ENCODE data around the gene EPHB1.
"Not testable (repeated sequence)": the region's sequence is repeated elsewhere in the genome, so short reads cannot be mapped to it uniquely, and the experiment has no call there.

Gene EPHB1

DNA sequence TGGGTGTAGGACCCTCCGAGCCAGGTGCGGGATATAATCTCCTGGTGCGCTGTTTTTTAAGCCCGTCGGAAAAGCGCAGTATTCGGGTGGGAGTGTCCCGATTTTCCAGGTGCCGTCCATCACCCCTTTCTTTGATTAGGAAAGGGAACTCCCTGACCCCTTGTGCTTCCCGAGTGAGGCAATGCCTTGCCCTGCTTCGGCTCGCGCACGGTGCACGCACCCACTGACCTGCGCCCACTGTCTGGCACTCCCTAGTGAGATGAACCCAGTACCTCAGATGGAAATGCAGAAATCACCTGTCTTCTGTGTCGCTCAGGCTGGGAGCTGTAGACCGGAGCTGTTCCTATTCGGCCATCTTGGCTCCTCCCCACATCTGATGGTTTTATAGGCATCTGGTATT, 210.6 kb downstream of the EPHB1 start:
- not testable (repeated sequence) for DNase-seq (ENCODE audit: low read depth)

DNA sequence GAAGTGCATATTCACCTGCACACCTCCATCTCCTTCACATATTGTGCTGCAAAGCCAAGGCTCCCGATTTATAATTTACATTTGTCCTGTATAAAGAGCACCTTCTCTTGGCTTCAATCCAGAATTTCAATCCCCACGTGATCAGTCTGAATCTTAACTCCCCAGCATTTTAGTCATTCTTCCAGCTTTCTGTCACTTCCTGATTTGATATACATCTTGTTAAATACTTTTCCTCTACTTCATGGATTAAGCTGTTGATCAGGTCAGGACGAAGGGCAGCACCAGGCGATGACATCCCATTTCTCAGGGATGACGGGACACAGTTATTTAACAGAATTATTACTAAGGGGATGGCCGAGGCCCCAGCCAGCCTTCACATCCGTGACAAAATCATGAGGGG, 212.5 kb downstream of the EPHB1 start:
- DNase-seq (ENCODE audit: low read depth) = no peak

DNA sequence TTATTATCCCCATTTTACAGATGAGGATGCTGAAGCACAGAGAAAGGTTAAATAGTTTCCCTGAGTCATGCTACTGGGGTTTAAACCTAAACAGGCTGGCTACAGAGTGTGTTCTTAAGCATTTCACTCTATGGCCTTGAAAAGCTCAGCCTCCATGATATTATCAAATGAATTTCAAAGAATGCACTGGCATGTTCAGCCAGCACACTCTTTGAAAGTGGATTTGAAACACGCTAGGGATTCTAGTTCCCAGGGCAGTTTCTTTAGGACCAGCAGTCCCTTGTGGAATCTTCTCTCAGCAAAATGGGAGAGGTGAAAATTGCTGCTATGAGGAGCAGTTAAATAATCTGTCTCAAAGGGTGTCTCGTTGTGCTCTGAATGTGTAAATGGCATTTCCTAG, 213.3 kb downstream of the EPHB1 start:
- no peak for DNase-seq (ENCODE audit: low read depth)

DNA sequence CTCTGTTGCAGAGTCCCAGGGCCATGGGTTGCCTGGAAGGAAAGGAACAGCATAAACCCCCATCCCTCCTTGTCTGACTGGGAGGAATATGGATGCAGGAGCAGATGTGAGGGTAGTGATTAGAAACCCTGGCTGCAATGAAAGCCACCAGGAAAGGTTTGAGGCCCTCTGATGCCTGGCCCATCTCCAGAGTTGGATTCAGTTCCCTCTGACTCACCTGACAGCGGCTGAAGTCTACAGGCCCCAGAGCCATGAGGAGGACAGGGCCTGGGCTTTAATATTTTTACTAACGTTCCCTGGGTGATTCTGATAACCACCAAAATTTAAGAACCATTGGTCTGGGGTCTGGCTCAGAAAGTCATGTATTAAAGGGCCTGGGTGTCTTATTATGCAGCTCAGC, 214.0 kb downstream of the EPHB1 start:
- no peak for DNase-seq (ENCODE audit: low read depth)

DNA sequence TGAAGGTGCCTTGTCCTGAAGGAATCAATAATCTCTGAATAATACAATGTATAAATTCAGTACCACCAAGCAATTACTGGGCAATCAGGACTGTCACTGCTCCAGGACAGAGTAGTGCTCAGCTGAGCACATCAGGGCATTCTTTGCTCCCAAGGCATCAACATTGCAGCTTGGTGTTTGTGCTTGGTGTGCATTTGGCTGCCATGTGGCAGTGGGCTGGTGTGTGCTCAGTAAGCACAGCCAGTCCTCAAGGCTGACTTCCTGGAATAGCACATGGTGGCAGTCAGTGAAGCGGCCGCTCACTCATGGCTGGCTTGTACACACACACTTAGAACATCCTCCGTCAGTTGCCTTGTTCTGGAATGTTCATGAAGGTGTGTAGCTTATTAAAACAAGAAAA, 217.0 kb downstream of the EPHB1 start:
- no peak for DNase-seq (ENCODE audit: low read depth)

DNA sequence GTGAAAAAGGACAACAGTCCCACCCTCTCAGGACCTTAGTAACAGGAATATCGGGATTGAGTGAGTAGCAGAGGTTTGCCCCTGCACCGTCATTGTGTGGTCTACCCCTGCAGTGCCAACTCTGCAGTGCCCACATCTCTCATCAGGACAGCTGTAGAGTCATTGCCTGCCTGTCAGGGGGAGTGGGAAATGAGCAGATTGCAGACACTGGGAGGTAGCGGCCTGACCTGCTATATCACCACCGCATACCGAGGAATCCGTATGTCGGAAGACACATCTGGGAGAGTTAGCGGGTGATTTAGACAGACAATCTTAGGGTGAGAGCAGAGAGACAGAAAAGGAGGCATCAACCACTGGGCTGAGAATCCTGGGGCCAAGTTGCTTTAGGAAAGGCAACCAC, 218.1 kb downstream of the EPHB1 start:
- no peak for DNase-seq (ENCODE audit: low read depth)

DNA sequence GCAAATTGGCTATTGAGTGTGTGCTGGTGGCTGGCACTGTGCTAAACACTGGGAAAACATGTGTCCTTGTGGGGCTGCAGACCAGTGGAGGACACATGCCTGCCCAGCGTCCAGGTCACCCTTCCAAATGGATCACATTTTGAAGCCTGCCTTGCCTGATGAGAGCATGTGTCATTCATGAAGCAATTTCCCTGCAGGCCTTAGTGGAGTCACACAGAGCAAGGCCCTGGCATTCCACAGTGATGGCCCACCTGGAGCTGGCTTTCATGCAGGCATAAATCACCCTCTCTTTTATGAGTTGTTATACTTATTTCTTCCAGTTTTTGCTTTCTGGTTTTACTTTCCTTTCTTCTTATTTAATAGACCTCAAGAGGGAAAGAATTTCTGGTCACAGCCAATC, 219.5 kb downstream of the EPHB1 start:
- no peak for DNase-seq (ENCODE audit: low read depth)

DNA sequence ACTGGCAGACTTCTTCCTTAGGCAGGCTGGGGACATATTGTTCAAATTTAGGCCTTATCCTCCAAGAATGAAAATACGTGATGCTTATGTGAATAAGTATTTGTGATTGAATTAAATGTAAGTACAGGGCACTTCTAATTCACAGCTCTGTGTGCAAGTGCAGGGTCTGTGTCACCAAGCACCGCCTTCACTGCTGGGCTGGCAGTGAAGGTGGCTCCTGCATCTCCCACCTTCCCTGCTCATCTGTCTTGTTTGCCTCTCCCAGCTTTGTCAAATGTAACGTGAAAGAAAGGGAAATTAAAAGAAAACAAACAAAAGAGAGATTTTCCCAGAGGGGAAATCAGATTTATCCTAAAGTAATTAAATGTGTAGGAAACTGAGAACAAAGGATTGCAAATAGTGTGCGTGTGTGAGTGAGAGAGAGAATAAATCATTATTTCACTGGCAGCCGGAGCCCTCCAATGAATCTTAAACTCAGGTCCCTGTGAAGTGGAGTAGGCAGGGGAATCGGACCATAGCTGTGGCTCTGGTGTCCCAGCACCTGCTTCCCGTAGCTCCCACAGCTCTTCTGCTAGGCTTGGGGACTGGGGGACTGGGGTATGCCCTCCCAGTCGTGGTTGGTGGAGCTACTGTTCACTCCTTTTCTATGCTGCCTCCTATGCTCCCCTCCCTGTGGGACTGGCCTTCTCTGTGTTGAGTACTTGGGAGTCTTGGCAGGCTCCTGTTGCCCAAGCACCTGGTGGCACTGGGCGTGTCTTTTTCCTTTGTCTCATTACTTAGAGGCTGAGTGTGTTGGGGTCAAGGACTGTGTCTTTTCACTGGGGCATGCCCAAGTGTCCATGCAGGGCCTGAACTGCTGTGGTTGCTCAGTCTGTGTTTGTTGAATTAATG, 222.2 kb downstream of the EPHB1 start:
- no peak for DNase-seq (ENCODE audit: low read depth)

DNA sequence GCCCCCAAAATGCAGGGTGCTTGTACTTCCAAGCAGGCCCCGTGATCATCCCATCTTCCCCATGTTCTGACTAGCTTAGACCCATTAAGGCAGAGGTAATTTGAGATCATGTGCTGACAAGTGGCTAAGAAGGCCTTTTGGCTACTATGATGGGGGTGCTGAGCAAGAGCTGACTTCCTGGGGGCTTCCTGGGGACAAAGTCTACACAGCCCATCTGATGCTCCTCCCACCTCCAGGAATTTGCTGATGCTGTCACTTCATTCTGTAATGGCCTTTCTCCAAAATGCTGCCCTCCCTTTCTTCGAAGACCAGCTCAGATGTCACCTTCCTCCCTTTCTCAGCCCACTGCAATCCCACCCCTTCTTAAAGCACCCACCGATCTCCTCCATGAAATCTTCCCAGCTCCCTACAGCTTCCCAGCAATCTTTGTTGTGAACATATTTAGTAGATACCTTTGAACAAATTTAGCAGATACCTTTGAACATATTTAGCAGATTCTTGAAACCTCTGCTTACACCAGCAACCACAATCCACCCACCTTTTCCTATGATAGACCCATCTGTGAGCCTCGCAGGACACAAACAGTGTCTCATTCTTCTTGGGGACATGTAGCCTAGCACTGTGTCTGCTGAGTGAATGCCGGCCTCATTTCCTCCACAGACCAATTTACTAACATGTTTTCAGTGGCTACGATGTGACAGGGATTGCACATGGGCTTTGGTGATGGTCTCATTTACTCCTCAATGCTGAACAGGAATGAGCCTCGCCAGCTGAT, 223.3 kb downstream of the EPHB1 start:
- DNase-seq (ENCODE audit: low read depth) = no peak

DNA sequence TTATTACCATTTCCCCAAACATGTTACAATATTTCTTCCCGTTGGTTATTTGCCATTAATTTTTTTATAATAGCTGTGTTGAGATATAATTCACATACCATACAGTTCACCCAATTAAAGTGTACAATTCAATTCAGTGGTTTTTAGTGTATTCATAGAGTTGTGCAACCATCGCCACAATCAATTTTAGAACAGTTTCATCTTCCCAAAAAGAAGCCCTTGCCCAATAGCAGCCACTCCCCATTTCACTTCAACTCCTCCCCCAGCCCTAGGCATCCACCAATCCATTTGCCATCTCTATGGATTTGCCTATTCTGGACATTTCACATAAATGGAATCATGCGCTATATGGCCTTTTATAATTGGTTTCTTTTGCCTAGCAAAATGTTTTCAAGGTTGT, 225.1 kb downstream of the EPHB1 start:
- DNase-seq (ENCODE audit: low read depth) = no peak

DNA sequence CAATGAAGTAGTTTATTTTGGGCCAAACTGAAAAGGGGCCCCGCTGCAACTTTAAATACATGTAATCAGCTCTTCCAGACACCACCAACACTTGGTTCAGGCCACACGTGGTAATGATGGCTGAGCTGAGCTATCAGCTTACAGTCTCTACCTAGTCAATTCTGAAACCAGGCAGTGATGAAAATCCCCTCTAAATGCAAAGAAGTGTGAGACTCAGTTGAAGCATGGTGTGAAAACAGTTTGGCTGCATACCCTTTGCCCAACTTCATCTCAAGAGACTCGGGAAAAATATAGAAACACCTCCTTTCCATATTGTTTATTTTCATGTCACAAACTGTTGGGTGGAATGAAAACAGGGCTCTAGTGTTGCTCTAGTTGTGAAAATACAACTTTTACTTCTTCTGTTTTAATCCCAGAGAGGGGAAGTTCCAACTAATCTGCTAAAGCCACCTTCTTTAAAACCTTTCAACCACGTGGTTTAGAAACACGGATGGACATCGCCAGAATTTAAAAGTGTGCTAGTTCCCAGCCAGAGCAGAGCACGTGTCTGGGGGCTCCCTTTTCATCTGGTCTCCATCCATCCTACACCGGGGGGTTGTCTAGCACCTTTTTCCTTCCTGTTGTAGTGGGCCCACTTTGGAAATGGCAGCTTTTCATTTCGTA, 229.1 kb downstream of the EPHB1 start:
- no peak for DNase-seq (ENCODE audit: low read depth)

DNA sequence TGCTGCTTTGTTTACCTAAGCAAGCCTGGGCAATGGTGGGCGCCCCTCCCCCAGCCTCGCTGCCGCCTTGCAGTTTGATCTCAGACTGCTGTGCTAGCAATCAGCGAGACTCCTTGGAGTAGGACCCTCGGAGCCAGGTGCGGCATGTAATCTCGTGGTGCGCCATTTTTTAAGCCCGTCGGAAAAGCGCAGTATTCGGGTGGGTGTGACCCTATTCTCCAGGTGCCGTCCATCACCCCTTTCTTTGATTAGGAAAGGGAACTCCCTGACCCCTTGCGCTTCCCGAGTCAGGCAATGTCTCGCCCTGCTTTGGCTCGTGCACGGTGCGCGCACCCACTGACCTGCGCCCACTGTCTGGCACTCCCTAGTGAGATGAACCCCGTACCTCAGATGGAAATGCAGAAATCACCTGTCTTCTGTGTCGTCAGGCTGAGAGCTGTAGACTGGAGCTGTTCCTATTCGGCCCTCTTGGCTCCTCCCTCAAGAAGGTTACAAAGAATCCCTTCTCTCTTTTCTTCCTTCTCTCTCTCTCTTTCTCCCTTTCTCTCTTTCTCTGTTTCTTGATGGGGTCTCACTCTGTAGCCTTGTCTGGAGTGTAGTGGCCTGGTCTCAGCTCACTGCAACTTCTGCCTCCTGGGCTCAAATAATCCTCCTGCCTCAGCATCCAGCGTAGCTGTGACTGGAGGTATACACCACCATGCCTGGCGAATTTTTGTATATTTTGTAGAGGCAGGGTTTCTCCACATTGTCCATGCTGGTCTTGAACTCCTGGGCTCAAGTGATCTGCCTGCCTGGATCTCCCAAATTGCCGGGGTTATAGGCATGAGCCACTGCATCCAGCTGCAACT, 235.9 kb downstream of the EPHB1 start:
- not testable (repeated sequence) for DNase-seq (ENCODE audit: low read depth)

DNA sequence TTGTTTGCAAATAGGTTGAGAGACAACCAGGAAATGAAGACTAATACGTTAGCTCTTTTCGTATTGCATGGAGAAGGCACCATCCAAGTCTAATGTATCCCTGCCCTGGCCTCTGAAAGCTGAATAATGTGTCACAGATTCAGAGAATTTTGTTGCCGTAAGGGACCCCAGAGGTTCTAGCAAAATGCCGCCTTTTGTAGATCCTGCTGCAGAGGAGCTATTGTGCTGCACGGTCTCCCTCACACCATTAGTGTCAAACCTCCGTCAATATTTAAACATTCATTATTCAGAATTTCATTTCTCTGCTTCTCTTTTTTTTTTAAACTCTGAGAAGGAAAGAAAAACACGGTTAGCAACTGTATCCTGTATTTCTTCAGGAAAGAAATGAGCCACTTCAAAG, 238.7 kb downstream of the EPHB1 start:
- DNase-seq (ENCODE audit: low read depth) = no peak

DNA sequence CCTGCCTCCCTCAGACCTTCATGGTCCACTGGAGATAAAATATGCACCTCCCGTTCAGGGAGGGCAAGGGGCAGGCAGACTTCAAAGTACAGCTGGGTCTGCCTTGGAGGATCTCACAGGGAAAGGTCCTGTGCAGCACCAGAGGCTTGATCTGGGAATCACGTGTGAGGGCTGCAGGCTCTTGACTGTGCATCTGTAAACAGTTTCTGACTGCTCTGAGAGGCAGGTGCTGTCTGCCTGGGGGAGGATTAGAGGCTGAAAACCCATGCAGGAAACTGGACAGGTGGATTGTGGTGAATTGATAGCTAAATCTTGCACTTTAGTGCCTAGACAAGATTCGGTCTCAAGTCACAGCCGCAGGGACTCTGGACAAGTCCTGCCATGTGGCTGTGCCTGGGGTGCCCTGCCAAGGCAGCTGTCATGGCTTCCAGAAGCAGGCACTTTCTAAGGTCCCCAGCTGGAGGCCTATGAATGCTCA, 239.3 kb downstream of the EPHB1 start:
- DNase-seq (ENCODE audit: low read depth) = no peak

DNA sequence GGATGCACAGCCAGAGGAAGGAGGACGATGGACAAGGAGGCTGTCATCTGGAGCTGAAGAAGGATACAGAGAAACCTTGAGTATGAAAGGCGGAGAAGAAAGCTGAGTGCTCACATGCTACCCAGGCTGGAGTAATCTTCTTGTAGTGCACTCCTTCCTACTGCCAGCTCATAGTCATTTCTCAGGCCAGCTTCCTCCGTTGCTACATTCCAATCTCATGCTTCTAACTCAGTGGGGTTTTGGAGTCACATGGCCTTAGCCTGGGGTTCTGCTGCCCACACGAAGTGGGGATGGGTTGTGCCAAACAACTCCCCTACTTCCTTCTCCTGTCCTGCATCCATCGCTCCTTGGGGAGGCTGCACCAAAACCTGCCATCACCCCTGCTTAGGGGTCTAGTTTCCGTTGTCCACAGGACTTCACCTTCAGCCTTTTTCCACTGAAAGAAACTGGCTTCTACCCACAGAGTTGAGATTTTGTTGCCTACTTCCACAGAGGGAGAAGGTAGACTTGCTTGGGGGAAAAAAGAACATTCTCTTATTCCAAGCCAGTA, 239.9 kb downstream of the EPHB1 start:
- no peak for DNase-seq (ENCODE audit: low read depth)

DNA sequence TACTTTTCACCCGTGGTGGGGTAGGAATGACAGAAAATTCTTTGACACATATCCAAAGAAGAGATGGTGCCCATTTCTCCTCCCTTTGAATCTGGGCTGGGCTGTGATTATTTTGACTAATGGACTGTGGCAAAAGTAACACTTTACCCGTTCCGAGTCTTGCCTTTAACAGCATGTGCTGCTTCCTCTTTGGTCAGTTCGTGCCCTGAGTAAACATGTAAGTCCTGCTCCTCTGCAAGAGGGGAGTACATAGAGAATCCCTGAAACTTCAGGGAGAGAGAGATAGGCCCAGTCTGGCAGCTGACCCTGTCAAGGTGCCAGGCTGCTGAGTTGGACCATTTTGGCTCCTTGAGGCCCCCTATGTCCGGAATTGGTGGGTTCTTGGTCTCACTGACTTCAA, 243.1 kb downstream of the EPHB1 start:
- no peak for DNase-seq (ENCODE audit: low read depth)

DNA sequence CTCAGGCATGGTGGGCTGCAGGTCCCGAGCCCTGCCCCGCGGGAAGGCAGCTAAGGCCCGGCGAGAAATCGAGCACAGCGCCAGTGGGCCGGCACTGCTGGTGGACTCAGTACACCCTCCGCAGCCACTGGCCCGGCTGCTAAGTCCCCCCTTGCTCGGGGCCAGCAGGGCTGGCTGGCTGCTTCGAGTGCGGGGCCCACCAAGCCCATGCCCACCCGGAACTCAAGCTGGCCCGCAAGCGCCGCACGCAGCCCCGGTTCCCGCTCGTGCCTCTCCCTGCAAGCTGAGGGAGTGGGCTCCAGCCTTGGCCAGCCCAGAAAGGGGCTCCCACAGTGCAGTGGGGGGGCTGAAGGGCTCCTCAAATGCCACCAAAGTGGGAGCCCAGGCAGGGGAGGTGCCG, 244.5 kb downstream of the EPHB1 start:
- DNase-seq (ENCODE audit: low read depth) = not testable (repeated sequence)

DNA sequence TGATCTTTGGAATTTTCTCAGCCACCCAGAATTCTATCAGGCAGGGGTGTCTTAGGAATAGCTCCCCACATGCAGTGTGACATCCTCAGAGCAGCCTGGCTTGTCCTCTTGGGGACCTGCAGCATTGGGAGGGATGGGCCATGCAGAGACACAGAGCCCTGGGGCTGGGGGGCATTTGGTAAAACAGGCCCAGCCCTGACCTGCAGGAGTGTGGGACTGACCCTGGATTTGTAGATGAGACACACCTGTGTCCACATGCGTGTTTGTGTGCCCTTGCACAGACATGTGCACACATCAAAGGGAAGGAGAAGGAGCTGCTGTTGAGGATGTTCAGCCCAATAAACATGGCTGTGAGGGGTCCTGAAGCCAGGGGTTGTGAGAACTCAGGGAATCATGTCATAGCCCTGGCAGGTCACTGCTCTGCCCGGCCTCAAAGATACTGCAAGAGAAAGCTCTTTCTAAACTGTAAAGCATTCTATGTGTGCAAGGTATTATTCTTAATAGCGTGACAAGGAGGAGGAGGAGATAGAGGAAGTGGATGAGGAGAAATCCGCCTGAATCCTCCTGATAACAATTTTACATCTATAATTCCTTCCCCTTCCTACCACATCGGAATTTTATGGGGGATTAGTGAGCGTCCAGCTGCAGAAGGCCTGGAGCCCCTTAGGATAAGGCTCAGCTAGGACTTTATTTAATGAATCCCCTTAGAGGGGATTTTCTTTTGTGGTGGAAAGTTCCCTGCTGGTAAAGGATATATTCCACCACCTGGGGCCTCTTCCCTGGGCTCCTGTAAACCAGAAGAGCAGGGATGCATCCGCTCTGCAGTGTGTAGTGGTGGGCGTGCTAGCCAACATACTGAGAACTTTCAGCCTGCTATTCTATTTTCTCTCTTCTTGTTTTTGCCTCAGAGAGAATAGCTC, 245.5 kb downstream of the EPHB1 start:
- no peak for DNase-seq (ENCODE audit: low read depth)

DNA sequence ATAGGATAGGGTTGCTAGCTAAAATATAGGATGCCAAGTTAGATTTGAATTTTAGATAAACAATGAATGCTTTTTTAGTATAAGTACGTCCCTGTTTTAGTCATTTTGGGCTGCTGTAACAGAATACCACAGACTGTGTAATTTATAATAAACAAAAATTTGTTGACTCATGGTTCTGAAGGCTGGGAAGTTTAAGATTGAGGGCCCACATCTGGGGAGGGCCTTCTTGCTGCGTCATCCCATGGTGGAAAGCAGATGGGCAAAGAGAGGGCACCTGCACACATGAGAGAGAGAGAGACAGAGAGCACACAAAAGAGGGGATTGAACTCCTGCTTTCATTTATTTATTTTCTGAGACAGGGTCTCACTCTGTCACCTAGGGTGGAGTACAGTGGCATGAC, 246.5 kb downstream of the EPHB1 start:
- DNase-seq (ENCODE audit: low read depth) = no peak

DNA sequence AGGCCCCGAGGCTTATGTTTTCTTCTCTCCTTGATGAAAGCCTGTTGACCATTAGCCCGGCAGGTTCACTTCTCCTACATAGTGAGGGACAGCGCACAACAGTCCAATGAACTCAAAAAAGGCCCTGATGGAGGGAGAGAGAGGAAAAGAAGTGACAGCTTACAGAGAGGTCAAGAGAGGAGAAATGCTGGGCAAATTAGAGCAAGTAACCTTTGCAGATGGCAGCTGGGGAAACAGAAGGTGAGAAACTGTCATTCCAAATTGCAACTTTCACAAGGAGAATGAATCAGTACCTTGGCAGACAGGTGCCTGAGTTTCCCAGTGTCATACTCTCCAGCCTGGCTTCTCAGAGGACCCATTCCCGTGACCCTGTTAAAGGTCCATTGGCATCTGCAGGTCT, 252.0 kb downstream of the EPHB1 start:
- DNase-seq (ENCODE audit: low read depth) = no peak

Data from stimulated activated CD8-positive, alpha-beta memory T cell treated with anti-CD3 and anti-CD28 coated beads, Interleukin-12 subunit alpha, Interleukin-12 subunit beta, amount 100 ng/mL, for 1 hour (primary cell).